CD1c-positive myeloid dendritic cell (primary cell): ENCODE data around the gene ZNHIT1.
A peak's percentile ranks its signal among the peaks of the same experiment; 100 is the strongest.

Source experiments
- DNase-seq: peaks from one replicate; pipeline ENCODE4 v3.0.0-alpha.2; 2016; ENCODE audit errors: extremely low spot score

ZNHIT1 gene

GRCh38 chr7:101218236-101219125 lies 516 bp downstream of the ZNHIT1 start:
- no peak for DNase-seq

GRCh38 chr7:101220295-101220694 lies 2.3 kb downstream of the ZNHIT1 start:
- DNase-seq: no peak

GRCh38 chr7:101222275-101222830 lies 4.4 kb downstream of the ZNHIT1 start:
- DNase-seq: no peak

GRCh38 chr7:101223528-101223927 lies 5.6 kb downstream of the ZNHIT1 start:
- DNase-seq: no peak

GRCh38 chr7:101225650-101226049 lies 7.7 kb downstream of the ZNHIT1 start:
- no peak for DNase-seq

GRCh38 chr7:101226721-101227120 lies 8.8 kb downstream of the ZNHIT1 start:
- DNase-seq: no peak

GRCh38 chr7:101231644-101232043 lies 13.7 kb downstream of the ZNHIT1 start:
- no peak for DNase-seq

- DNase-seq: no peak
These were observed 14.3 kb downstream of the ZNHIT1 start for GRCh38 chr7:101232141-101232850.

- no peak for DNase-seq
These were observed 16.1 kb downstream of the ZNHIT1 start for GRCh38 chr7:101233907-101234547.

GRCh38 chr7:101234636-101235035 lies 16.7 kb downstream of the ZNHIT1 start:
- DNase-seq: no peak

GRCh38 chr7:101235050-101235449 lies 17.1 kb downstream of the ZNHIT1 start:
- peak; percentile 22 for DNase-seq

GRCh38 chr7:101235522-101235921 lies 17.6 kb downstream of the ZNHIT1 start:
- DNase-seq: no peak

- no peak for DNase-seq
These were observed 18.4 kb downstream of the ZNHIT1 start for GRCh38 chr7:101236292-101236835.

GRCh38 chr7:101237206-101238067 lies 19.5 kb downstream of the ZNHIT1 start, which contains the start of gene CLDN15:
TSS of gene CLDN15 (minus strand) at chr7:101237802. CDS start at chr7:101237581, 221 bp downstream.
- no peak for DNase-seq

- no peak for DNase-seq
These were observed 20.5 kb downstream of the ZNHIT1 start for GRCh38 chr7:101238226-101239182.

GRCh38 chr7:101239191-101239950 lies 21.4 kb downstream of the ZNHIT1 start:
- DNase-seq: no peak

GRCh38 chr7:101239951-101240220 lies 21.9 kb downstream of the ZNHIT1 start:
- DNase-seq: no peak

- no peak for DNase-seq
These were observed 22.5 kb downstream of the ZNHIT1 start for GRCh38 chr7:101240226-101241014.
